ENCODE data around the gene SMIM24. TPM values are rescaled to one million over a fixed set of nuclear protein-coding genes. Genes with fewer than 3 reads are reported as not detected.

SMIM24 gene
- total and polyA plus RNA-seq, 2 experiments from 2014 or later = 5.0 to 21.5 TPM

- TF ChIP-seq ZNF462 (CRISPR knock-in tag; IDR thresholded peaks at IDR 0.05) (no peak), ZNF331 (CRISPR knock-in tag; IDR thresholded peaks at IDR 0.05; ENCODE audit: low read depth) (no peak), ZNF114 (CRISPR knock-in tag; IDR thresholded peaks at IDR 0.05) (no peak), ETS1 (IDR thresholded peaks at IDR 0.05) (no peak), EZH2phosphoT487 (IDR thresholded peaks at IDR 0.05; ENCODE audit: unreplicated experiment) (no peak), EZH2 (IDR thresholded peaks at IDR 0.05; ENCODE audit: low read depth, unreplicated experiment) (no peak), NANOG (IDR thresholded peaks at IDR 0.05; ENCODE audit: borderline replicate concordance) (no peak)
Observed at GRCh38 chr19:3528539-3529211, 48.4 kb upstream of the SMIM24 start (continued).

GRCh38 chr19:3528080-3528479 is 47.8 kb upstream of the SMIM24 start:
- Mint-ChIP-seq H3K4me1 (no peaks in the 10 kb centered on the region; the same call in 2 of the 3 replicates), H3K9me3 (no peaks in the 10 kb centered on the region), H3K27ac (no peak overlapping the region), H3K4me3 (no peak overlapping the region), H3K36me3 (ENCODE audit: low read depth) (peaks cover 12% of the 10 kb centered on the region), H3K27me3 (ENCODE audit: insufficient read depth, low read depth, poor library complexity) (peaks cover 5% of the 10 kb centered on the region)
- Histone ChIP-seq H3K4me3 (no peak overlapping the region), H3K79me2 (replicated peaks; ENCODE audit: insufficient read depth) (no peaks in the 10 kb centered on the region), H3K4me2 (no peak overlapping the region), H3K9me2 (ENCODE audit: insufficient read depth) (no peaks in the 10 kb centered on the region), H4K20me1 (replicated peaks; ENCODE audit: insufficient read depth) (no peaks in the 10 kb centered on the region; the same call in 1 of the 2 replicates), H3K27me3 (ENCODE audit: insufficient read depth) (no peaks in the 10 kb centered on the region), H3K36me3 (ENCODE audit: insufficient read depth) (no peaks in the 10 kb centered on the region), H3F3A (replicated peaks; ENCODE audit: low read depth) (no peaks in the 10 kb centered on the region), H3K4me1 (ENCODE audit: insufficient read depth) (no peaks in the 10 kb centered on the region), H3K27ac (ENCODE audit: low read depth) (no peak overlapping the region), H2AFZ (no peak overlapping the region)
- DNase-seq (ENCODE audit: low spot score) (no peak), ATAC-seq (no peak)
- TF ChIP-seq EZH2 (IDR thresholded peaks at IDR 0.05; ENCODE audit: low read depth, unreplicated experiment) = no peak
- no peak for TF ChIP-seq STAT1 (IDR thresholded peaks at IDR 0.05; ENCODE audit: unreplicated experiment)
- no peak for TF ChIP-seq ZNF114 (CRISPR knock-in tag; IDR thresholded peaks at IDR 0.05)
- TF ChIP-seq REST (IDR thresholded peaks at IDR 0.05; ENCODE audit: unreplicated experiment) = no peak

Measured in GM23338 (cell line).